Measurements from ENCODE around the gene CRYBG2. TPM values are rescaled to one million over a fixed set of nuclear protein-coding genes. Genes with fewer than 3 reads are reported as not detected.
"Not testable (repeated sequence)": the region's sequence is repeated elsewhere in the genome, so short reads cannot be mapped to it uniquely, and the experiment has no call there.

Gene CRYBG2
- total RNA-seq, 1 experiment from 2014 or later = 6.4 TPM

DNA sequence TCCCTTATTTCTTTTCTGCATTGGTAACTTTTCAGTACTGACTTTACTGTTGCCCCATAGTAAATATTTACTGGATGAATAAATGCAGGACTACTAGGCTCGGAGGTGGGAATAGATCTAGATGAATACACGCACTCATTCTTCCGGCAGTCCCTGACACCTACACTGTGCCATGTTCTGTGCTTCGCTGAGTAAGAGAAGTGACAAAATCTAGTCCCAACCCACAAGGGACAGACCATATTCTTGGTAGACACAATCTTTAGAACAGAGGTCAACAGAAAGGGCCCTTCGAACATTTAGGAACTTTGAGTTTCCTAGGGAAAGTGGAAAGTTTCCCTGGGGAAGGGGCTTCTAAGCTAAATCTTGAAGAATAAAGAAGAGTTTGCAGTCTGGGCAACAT, 39.4 kb downstream of the CRYBG2 start:
- no TSS peak for BruUV-seq (replicated peaks)
- Mint-ChIP-seq H3K9me3 (ENCODE audit: low read depth, unreplicated experiment) (no peaks in the 10 kb centered on the region), H3K27ac (ENCODE audit: unreplicated experiment) (no peak overlapping the region), H3K4me3 (ENCODE audit: low read depth, unreplicated experiment) (no peak overlapping the region), H3K27me3 (ENCODE audit: unreplicated experiment) (peaks cover 28% of the 10 kb centered on the region), H3K36me3 (ENCODE audit: insufficient read depth, unreplicated experiment) (no peaks in the 10 kb centered on the region), H3K4me1 (ENCODE audit: low read depth, unreplicated experiment) (no peaks in the 10 kb centered on the region)
- CTCF ChIA-PET = no interaction called here
- intact Hi-C loops (cut with micrococcal nuclease; ENCODE audit: unreplicated experiment) = no loop called here
- no peak for TF ChIP-seq CTCF (IDR thresholded peaks at IDR 0.05; ENCODE audit: unreplicated experiment)
- DNase-seq = no peak

- BruUV-seq (replicated peaks); intact Hi-C loops (cut with micrococcal nuclease; ENCODE audit: unreplicated experiment); H3K27ac Mint-ChIP-seq (ENCODE audit: unreplicated experiment): not testable (repeated sequence)
Measured at GRCh38 chr1:26307966-26308899, 45.7 kb downstream of the CRYBG2 start.

DNA sequence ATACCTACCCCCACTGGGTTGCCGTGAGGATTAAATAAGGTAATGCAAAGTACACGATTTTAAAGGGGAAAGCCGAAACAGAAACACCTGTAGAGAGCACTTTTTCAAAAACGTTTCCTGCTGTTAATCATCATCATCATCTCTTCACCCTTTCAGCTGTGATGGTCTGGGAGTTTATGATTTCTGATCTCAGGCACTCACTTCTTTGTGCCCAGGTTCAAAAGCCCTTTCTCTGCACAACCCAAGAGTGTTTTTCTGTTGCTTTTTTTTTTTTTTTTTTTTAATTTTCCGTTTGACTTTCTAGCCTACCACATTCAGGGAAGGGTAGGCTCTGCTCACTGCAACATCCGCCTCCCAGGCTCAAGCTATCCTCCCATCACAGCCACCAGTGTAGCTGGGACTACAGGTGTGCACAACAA, 46.6 kb downstream of the CRYBG2 start:
- H3K9me3 Mint-ChIP-seq (ENCODE audit: low read depth, unreplicated experiment) = no peaks in the 10 kb centered on the region
- H3K4me1 Mint-ChIP-seq (ENCODE audit: low read depth, unreplicated experiment) = peaks cover 15% of the 10 kb centered on the region
- CTCF ChIA-PET = interaction anchor here (0.9 kb wide), 1 partner anchor 32 kb away, joined by 3 read pairs; no protein-coding TSS in a partner anchor
- BruUV-seq (replicated peaks) = no TSS peak
- no peaks in the 10 kb centered on the region for H3K27me3 Mint-ChIP-seq (ENCODE audit: unreplicated experiment)
- intact Hi-C loops (cut with micrococcal nuclease; ENCODE audit: unreplicated experiment) = no loop called here
- H3K27ac Mint-ChIP-seq (ENCODE audit: unreplicated experiment) = no peak overlapping the region
- TF ChIP-seq CTCF (IDR thresholded peaks at IDR 0.05; ENCODE audit: unreplicated experiment) = no peak
- peaks cover 9% of the 10 kb centered on the region for H3K36me3 Mint-ChIP-seq (ENCODE audit: insufficient read depth, unreplicated experiment)
- DNase-seq = no peak
- H3K4me3 Mint-ChIP-seq (ENCODE audit: low read depth, unreplicated experiment) = peak overlapping the region; percentile 92

More at GRCh38 chr1:26307966-26308899, 45.7 kb downstream of the CRYBG2 start:
- H3K27me3 Mint-ChIP-seq (ENCODE audit: unreplicated experiment); H3K9me3 Mint-ChIP-seq (ENCODE audit: low read depth, unreplicated experiment); DNase-seq; H3K4me3 Mint-ChIP-seq (ENCODE audit: low read depth, unreplicated experiment); H3K36me3 Mint-ChIP-seq (ENCODE audit: insufficient read depth, unreplicated experiment): not testable (repeated sequence)
- H3K4me1 Mint-ChIP-seq (ENCODE audit: low read depth, unreplicated experiment) = peaks cover 15% of the 10 kb centered on the region
- CTCF ChIA-PET = interaction anchor here (0.6 kb wide), 2 partner anchors 16 to 131 kb away, joined by 3 read pairs; partner anchors contain the start of gene CNKSR1

GRCh38 chr1:26306290-26307229, 47.4 kb downstream of the CRYBG2 start, which contains the start of gene UBXN11:
TSS of gene UBXN11 (minus strand) at chr1:26306636. CDS start at chr1:26302883, 3,753 bp downstream.
- Mint-ChIP-seq H3K27ac (ENCODE audit: unreplicated experiment) (peak within 1 kb of the TSS; percentile 89), H3K27me3 (ENCODE audit: unreplicated experiment) (no peaks in the 10 kb centered on the region), H3K4me3 (ENCODE audit: low read depth, unreplicated experiment) (peak within 1 kb of the TSS; percentile 92), H3K9me3 (ENCODE audit: low read depth, unreplicated experiment) (no peaks in the 10 kb centered on the region), H3K36me3 (ENCODE audit: insufficient read depth, unreplicated experiment) (peaks cover 9% of the 10 kb centered on the region), H3K4me1 (ENCODE audit: low read depth, unreplicated experiment) (peaks cover 15% of the 10 kb centered on the region)
- CTCF ChIA-PET = interaction anchor here (0.8 to 0.9 kb wide), 2 partner anchors 15 to 31 kb away, joined by 3 read pairs; no protein-coding TSS in a partner anchor
- intact Hi-C loops (cut with micrococcal nuclease; ENCODE audit: unreplicated experiment) = no loop called here
- TF ChIP-seq CTCF (IDR thresholded peaks at IDR 0.05; ENCODE audit: unreplicated experiment) = no peak
- BruUV-seq (replicated peaks) = no TSS peak
- peak; percentile 89 for DNase-seq

Data from Calu3 (cell line).